ENCODE data around the gene PDCD6IP.
"Not testable (repeated sequence)": the region's sequence is repeated elsewhere in the genome, so short reads cannot be mapped to it uniquely, and the experiment has no call there.

The PDCD6IP gene

GRCh38 chr3:33850599-33850998 lies 52.2 kb downstream of the PDCD6IP start:
- DNase-seq (ENCODE audit: low read depth): not testable (repeated sequence)

- not testable (repeated sequence) for DNase-seq (ENCODE audit: low read depth)
Measured at GRCh38 chr3:33855407-33855806, 57.0 kb downstream of the PDCD6IP start.

GRCh38 chr3:33855884-33856546 lies 57.6 kb downstream of the PDCD6IP start:
- DNase-seq (ENCODE audit: low read depth): peak; percentile 14

- not testable (repeated sequence) for DNase-seq (ENCODE audit: low read depth)
Measured at GRCh38 chr3:33857701-33858100, 59.3 kb downstream of the PDCD6IP start.

DNA sequence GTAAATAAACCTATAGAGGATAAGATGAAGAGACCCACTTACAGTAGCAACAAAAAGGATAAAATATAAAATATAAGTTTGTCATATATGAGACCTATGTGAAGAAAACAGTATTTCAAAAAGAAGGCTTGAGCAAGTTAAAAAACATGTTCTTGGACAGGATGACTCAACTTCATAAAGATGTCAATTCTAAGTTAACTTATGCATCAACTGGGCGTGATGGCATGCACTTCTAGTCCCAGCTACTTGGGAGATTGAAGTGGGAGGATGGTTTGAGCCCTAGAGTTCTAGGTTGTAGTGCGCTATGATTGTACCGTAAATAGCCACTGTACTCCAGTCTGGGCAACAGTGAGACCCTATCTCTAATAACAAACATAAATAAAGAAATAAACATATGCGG lies 59.7 kb downstream of the PDCD6IP start:
- DNase-seq (ENCODE audit: low read depth): peak; percentile 30

DNA sequence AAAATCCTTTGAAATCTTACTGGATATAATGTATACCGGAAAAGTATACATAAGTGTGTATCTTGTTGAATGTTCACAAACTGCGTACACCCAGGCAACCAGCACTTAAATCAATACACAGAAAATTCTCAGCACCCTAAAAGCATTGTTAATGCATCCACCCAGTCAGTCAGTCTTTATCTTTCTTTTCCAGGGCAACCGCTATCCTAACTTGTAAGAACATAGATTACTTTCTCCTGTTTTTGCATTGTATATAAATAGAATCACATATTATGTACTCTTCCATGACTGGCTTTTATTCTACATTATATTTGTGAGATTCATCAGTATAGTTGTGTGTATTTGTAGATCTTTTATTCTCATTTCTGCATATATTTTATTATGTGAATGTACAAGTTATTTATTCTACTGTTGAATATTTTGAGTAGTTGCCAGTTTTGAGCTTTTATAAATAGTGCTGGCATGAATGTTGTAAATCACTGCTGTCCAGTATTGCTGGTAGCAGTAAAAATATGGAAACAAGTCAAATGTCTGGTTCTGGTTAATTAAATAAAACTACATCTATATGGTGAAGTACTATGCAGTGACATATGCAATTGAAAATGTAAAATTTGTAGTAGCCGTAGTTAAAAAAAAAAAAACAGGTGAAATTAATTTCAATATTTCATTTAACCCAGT lies 62.1 kb downstream of the PDCD6IP start:
- DNase-seq (ENCODE audit: low read depth): no peak

DNA sequence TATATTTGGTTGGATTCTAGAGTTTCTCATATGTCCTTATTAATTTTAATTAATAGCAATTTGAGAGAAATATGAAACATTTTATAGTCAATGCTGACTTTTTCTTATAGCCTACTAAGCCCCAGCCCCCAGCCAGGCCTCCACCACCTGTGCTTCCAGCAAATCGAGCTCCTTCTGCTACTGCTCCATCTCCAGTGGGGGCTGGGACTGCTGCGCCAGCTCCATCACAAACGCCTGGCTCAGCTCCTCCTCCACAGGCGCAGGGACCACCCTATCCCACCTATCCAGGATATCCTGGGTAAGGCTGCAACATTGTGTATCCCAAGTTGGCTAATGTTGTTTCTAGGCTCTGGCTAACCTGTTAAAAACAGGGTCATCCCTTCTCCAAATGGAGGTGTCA lies 66.7 kb downstream of the PDCD6IP start:
- DNase-seq (ENCODE audit: low read depth): no peak

DNA sequence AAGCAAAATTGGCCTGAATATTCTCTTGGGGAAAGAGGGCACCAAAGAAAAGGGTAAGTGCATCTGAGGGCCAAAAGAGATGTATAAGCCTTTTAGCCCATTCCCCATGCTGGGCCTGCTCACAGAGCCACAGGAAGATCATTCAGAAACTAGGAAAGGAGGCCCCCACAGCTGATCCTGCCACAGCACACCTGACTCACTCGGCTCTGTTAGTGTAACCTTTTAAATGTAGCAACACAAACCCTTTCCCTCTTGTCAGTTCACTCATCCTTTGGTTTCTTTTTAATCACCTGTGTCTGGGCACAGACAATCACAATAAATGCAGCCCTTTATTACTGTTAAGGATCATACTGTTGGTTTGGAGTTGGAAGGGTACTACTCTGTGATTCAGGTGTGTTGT lies 69.9 kb downstream of the PDCD6IP start:
- no peak for DNase-seq (ENCODE audit: low read depth)

DNA sequence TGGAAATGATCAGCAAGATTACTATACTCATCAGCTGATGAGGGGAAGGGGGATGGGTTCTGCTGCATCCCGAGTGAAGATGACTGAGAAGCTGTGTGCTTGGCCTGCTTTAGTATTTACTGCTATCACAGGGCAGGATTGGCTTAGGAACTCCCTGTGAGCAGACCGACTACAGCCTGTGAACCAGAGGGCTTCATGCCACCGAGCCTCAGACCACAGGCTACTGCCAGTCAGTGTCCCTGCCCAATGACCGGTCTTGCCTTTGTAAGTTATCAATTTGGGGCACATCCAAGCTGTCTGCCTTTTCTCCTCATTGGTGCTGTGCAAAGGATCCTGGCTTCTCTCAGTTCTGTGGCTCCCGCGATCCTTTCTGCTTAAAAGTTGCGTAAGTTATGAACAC lies 71.5 kb downstream of the PDCD6IP start:
- DNase-seq (ENCODE audit: low read depth): no peak

DNA sequence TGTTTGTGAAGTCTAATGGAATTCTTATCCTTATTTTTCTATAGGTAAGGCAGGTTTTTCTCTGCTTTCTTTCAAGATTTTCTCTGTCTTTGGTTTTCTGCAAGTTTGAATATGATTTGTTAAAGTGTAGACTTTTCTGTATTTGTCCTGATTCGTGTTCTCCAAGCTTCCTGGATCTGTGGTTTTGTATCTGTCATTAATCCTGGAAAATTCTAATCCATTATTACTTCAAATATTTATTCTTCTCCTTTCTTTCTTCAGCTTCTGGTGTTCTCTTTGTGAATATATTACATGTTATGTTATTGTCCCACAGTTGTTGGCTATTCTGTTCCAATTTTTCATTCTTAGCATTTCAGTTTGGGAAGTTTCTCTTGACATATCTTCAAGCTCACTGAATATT lies 76.4 kb downstream of the PDCD6IP start:
- DNase-seq (ENCODE audit: low read depth): no peak

DNA sequence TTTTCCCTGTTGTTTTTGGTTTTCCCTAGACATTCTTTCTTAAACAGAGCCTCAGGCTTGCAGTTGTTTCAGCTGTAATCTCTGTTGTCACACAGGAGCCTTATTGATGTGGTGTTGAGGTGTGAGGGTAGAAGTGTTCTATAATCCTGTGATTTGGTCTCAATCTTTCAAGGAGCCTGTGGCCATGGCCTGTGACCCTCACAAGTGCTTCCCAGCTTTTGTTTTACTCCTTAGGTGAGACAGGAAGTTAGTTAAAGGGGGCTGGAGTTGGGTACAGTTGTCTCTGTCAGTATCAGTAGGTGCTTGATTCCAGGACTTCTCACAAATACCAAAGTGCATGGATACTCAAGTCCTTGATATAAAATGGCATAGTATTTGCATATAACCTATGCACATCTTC lies 77.2 kb downstream of the PDCD6IP start:
- DNase-seq (ENCODE audit: low read depth): no peak

GRCh38 chr3:33877187-33877586 lies 78.8 kb downstream of the PDCD6IP start:
- no peak for DNase-seq (ENCODE audit: low read depth)

DNA sequence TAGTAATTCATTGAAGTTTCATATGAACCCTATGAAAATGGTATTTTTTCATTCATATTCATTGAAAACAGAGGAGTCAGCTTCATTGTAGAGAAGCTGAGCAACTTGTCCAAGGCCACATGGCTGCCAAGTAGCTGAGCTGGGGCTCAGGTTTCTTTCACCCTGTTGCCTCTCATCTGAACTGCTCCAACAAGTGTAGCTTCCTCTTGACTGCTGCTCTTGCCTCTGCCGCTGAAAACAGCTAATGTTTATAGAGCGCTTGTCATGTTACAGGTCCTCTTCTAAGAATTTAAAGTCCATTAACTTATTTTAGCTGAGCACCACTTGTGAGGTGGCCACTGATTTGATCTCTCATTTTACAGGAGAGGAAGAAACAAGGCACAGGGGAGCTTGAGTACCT lies 81.1 kb downstream of the PDCD6IP start:
- DNase-seq (ENCODE audit: low read depth): no peak

DNA sequence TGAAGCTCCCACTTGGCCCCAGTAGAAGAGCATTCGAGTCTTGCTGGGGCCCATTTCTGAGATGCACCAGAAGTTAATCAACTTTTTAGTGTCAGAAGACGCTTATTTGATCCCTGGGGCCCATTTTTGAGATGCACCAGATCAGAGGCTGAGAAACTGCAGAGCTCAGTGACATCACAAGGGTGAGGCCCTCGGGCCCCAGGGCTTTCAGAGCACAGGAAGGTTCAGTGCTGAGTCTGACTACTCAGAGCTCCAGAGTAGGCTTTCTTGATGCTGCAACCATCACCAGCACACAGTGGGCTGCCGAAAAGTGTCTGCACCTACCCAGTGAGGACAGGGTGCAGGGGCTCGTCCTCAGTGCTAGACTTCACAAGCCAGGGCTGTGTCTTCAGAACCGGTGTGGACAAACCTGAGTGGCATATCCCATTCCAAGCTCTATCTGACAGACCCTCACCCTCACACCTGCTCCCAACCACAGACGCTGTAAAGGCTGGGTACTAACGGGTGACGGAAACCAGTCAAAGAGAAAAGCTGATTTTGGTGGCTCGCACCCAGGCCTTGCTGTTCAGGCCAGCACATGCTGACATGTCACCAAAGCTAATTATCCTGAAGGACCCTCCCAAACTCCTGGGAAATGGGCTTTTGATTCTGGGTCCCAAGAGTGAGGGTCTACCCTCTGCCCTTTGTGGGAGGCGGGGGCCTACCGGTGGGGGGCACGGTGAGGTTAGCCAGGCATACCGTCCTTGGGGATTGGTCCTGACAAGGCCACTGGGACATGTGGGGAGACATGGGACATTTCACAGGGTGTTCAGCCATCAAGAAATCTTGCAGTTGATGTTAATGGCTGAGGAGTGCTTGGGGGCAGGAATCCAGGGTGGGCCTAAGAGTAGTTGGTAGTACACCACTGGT lies 83.0 kb downstream of the PDCD6IP start:
- no peak for DNase-seq (ENCODE audit: low read depth)

GRCh38 chr3:33882296-33882695 lies 83.9 kb downstream of the PDCD6IP start:
- no peak for DNase-seq (ENCODE audit: low read depth)

GRCh38 chr3:33883538-33883950 lies 85.1 kb downstream of the PDCD6IP start:
- peak; percentile 19 for DNase-seq (ENCODE audit: low read depth)

DNA sequence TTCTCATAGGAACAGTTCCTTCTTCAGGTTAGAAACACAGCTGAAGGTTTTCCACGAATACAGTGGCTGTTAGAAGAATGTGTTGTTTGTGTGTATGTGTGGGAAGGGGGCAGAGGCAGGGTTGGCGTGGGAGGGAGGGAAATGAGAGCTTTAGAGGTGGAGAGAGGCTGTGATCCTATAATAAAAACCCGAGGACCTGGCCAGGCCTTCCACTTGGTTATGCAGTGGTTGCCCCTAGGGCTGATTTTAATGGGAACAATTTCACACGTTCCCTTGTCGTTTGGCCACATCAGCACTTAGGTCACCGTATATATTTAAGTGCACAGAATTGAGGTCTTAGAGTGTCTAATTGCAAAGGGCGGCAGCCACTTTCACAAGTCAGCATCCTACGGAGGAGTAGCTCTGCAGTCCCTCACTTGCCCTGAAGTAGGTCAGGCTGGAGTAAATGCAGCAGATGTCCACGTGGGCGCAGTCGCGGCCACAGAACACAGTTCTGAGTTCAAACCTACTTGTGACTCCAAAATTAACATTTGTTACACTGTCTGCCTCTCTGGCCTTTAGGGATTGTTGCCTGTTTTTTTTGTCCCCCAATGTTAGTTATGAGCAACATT lies 85.6 kb downstream of the PDCD6IP start:
- no peak for DNase-seq (ENCODE audit: low read depth)

- DNase-seq (ENCODE audit: low read depth): no peak
Measured at GRCh38 chr3:33884701-33885100, 86.3 kb downstream of the PDCD6IP start.

DNA sequence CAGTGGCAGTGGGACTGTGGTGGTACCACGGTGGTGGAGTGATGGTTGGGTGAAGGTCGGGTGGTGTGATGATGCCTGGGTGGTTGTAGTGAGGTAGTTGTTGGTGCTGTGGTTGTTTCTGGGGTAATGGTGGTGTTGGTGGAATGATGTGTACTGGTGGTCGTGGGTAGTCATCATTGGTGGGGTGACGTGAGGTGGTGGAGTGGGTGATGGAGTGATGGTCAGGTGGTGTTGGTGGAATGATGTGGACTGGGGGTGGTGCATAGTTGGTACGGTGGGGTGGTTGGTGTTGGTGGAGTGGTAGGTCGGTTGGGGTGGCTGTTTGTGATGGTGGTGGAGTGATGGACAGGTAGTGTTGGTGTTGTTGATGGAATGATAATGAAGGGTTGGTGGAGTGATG lies 87.1 kb downstream of the PDCD6IP start:
- DNase-seq (ENCODE audit: low read depth): no peak

GRCh38 chr3:33886015-33886414 lies 87.6 kb downstream of the PDCD6IP start:
- DNase-seq (ENCODE audit: low read depth): peak; percentile 14

- DNase-seq (ENCODE audit: low read depth): no peak
Measured at GRCh38 chr3:33887478-33887877, 89.0 kb downstream of the PDCD6IP start.

- DNase-seq (ENCODE audit: low read depth): peak; percentile 75
Measured at GRCh38 chr3:33889394-33890039, 91.1 kb downstream of the PDCD6IP start.

All from amniotic epithelial cell (primary cell).